ENCODE results near the gene ACTN1.

The ACTN1 gene

DNA sequence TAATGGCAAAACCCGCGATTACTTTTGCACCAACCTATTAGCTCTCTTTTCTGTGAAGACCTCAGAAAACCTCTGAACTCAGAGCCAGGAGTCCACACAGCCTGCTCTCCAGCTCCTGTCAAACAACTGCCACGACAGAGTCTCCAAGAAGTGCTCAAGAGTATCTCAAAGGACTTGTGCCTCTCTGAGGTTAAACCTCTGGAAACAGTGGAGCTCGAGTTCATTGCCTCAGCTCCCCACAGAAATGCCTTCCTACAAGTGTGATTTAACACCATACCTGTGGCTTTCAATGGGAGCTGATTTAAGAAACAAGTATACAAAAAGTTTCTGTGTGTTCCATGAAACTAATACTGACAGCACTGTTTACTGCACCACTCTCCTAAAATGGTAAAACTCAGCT is 20.1 kb downstream of the ACTN1 start:
- H3K27me3 ChIP-seq, result no peaks in the 10 kb centered on the region
- no peaks in the 10 kb centered on the region for H3K9me3 ChIP-seq
- TF ChIP-seq, protein P1, sequence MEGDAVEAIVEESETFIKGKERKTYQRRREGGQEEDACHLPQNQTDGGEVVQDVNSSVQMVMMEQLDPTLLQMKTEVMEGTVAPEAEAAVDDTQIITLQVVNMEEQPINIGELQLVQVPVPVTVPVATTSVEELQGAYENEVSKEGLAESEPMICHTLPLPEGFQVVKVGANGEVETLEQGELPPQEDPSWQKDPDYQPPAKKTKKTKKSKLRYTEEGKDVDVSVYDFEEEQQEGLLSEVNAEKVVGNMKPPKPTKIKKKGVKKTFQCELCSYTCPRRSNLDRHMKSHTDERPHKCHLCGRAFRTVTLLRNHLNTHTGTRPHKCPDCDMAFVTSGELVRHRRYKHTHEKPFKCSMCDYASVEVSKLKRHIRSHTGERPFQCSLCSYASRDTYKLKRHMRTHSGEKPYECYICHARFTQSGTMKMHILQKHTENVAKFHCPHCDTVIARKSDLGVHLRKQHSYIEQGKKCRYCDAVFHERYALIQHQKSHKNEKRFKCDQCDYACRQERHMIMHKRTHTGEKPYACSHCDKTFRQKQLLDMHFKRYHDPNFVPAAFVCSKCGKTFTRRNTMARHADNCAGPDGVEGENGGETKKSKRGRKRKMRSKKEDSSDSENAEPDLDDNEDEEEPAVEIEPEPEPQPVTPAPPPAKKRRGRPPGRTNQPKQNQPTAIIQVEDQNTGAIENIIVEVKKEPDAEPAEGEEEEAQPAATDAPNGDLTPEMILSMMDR (IDR thresholded peaks at IDR 0.05; ENCODE audit: low read depth, low read length), result no peak
- DNase-seq, result no peak
- peaks cover 15% of the 10 kb centered on the region for H3K4me1 ChIP-seq
- H3K4me3 ChIP-seq (ENCODE audit: low read depth, low read length), result no peak overlapping the region
- H3K36me3 ChIP-seq, result no peaks in the 10 kb centered on the region

DNA sequence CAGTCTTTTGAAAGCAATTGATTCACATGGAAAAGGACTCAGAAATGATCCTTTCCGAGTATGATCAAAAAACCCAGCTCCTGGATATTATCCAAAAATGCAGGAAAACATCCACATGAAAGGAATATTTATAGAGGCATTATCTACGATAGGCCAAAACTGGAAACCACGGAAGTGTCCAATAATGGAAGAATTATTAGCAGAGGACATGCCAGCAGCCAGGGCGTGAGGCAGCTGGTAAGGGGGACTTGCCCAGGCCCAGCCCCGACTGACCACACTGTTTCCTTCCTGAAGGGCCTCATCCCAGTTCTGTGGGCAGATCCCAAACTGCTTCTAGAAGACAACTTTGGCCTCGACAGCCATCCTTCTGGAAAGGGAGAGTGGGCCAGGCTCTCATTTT is 20.5 kb downstream of the ACTN1 start:
- no peaks in the 10 kb centered on the region for H3K36me3 ChIP-seq
- TF ChIP-seq, protein P1 (IDR thresholded peaks at IDR 0.05; ENCODE audit: low read depth, low read length), result no peak
- H3K4me3 ChIP-seq (ENCODE audit: low read depth, low read length), result no peak overlapping the region
- no peak for DNase-seq
- H3K4me1 ChIP-seq, result peaks cover 15% of the 10 kb centered on the region
- H3K9me3 ChIP-seq, result no peaks in the 10 kb centered on the region
- no peaks in the 10 kb centered on the region for H3K27me3 ChIP-seq

DNA sequence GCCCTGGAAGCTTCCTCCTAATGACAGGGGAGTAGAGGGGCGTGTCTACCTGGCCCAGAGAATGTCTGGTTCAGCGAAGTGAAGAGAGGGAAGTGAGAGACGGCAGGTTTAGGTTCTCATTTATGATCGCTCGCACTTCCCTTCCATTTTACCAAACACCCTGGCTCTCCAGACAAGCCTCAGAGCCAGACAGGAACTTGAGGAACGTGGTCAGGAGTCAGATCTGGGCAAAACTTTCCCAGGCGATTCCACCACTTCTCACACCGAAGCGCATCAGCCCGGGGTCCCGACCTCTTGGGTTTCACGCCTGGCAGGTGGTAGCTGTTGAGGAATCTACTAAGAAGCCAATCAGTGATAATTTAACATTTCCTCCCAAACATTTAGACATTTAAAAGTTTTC is 21.3 kb downstream of the ACTN1 start:
- H3K9me3 ChIP-seq, result no peaks in the 10 kb centered on the region
- TF ChIP-seq, protein P1 (IDR thresholded peaks at IDR 0.05; ENCODE audit: low read depth, low read length), result no peak
- H3K27me3 ChIP-seq, result no peaks in the 10 kb centered on the region
- no peaks in the 10 kb centered on the region for H3K36me3 ChIP-seq
- peaks cover 19% of the 10 kb centered on the region for H3K4me1 ChIP-seq
- no peak for DNase-seq
- H3K4me3 ChIP-seq (ENCODE audit: low read depth, low read length), result no peak overlapping the region

DNA sequence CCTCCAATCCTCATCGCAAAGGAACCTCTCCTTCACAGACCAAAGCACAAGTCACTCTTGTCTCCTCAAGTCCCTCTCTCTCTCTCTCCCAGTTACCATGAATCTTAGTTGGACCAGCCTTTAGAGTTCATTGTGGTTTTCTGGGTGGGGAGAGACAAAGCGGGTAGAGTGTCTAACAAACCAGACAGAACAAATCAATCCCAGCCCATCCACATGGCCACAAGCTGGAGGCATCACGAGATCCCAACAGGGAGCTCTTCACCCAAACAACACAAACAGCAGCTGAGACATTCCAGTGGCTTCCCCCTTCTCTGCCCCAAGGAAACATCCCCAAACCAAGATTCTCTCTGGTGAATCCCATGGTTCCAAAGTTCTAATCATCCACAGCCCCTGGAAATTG is 22.4 kb downstream of the ACTN1 start:
- DNase-seq, result no peak
- Histone ChIP-seq H3K4me3 (ENCODE audit: low read depth, low read length) (no peak overlapping the region), H3K4me1 (peaks cover 17% of the 10 kb centered on the region), H3K36me3 (no peaks in the 10 kb centered on the region), H3K9me3 (no peaks in the 10 kb centered on the region), H3K27me3 (no peaks in the 10 kb centered on the region)
- TF ChIP-seq, protein P1 (IDR thresholded peaks at IDR 0.05; ENCODE audit: low read depth, low read length), result no peak

DNA sequence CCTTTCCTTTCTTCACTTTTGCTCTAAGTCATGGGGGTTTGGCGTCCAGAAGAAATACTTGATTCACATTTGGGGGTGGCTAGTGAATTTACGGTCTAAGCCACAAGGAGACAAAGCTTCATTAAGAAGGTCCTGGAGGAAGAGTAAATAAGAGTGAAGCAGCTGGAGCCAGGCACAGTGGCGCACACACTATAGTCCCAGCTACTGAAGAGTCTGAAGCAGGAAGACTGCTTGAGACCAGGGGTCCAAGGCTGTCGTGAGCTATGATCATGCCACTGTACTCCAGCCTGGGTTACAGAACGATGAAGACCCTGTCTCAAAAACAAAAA is 23.3 kb downstream of the ACTN1 start:
- TF ChIP-seq, protein P1 (IDR thresholded peaks at IDR 0.05; ENCODE audit: low read depth, low read length), result no peak
- Histone ChIP-seq H3K9me3 (no peaks in the 10 kb centered on the region), H3K4me3 (ENCODE audit: low read depth, low read length) (no peak overlapping the region), H3K4me1 (peaks cover 24% of the 10 kb centered on the region), H3K27me3 (no peaks in the 10 kb centered on the region), H3K36me3 (no peaks in the 10 kb centered on the region)
- no peak for DNase-seq

DNA sequence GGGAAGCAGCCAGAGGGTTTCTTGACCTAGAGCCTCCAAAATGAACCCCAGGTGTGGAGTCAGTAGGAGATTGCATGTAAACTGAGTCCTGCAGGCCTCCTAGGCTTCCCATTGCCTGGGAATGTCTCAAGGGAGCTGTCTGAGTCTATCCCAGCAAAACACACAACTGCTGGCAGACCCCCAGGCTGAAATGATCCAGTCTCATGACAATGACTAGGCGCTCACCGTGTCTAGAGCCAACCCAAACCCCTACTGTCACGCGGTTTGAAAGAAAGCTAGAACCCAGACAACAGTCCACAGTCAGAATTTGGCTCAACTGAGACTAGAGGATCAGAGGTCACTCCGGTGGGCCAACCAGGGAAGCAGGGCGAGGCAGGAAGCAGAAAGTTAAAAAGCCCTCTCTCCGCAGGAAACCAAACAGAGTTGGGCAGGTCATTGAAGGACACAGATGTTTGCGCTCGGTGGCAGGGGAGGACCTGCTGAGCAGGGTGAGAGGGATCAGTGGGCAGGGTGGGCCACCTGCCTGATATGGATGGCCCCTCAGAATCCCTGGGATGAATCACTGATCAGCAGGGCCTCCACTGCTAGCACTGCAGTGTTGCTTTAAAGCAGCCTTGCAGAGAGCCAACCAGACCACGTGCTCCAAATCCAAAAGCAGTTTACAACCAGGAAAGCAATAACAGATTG is 23.8 kb downstream of the ACTN1 start:
- peaks cover 27% of the 10 kb centered on the region for H3K4me1 ChIP-seq
- H3K27me3 ChIP-seq, result no peaks in the 10 kb centered on the region
- no peak overlapping the region for H3K4me3 ChIP-seq (ENCODE audit: low read depth, low read length)
- DNase-seq, result no peak
- TF ChIP-seq, protein P1 (IDR thresholded peaks at IDR 0.05; ENCODE audit: low read depth, low read length), result no peak
- H3K9me3 ChIP-seq, result no peaks in the 10 kb centered on the region
- no peaks in the 10 kb centered on the region for H3K36me3 ChIP-seq

Measured in BE2C (cell line).